ENCODE data around the gene ATP10A.

- TF ChIP-seq POLR2A (IDR thresholded peaks at IDR 0.05; ENCODE audit: low read length) = no peak
- TF ChIP-seq GATA1 (IDR thresholded peaks at IDR 0.05; ENCODE audit: low read depth, low read length) = no peak
Measured at GRCh38 chr15:25763331-25763751, 99.8 kb downstream of the ATP10A start.

All from erythroblast (primary cell).